HepG2 (cell line): ENCODE measurements around the gene MAFB. TPM values are rescaled to one million over a fixed set of nuclear protein-coding genes. Genes with fewer than 3 reads are reported as not detected.
A peak's percentile ranks its signal among the peaks of the same experiment; 100 is the strongest.

Source experiments
- CSRNP2 ChIP-seq: sonication (generic); formaldehyde crosslinking; conservative IDR thresholded peaks from 2 replicates; pipeline ENCODE4 v1.8.0; 2022; ENCODE audit warnings: low read depth, missing genetic modification reagents
- HOXA3 ChIP-seq: sonication (generic); formaldehyde crosslinking; IDR thresholded peaks from 2 replicates; pipeline ENCODE4 v1.5.0; 2020; ENCODE audit warnings: missing genetic modification reagents
- IKZF5 ChIP-seq: IDR thresholded peaks from 2 replicates; pipeline ENCODE4 v1.6.1; 2018; ENCODE audit warnings: missing genetic modification reagents, mild to moderate bottlenecking, missing compliant biosample characterization
- IRF9 ChIP-seq: sonication (generic); formaldehyde crosslinking; IDR thresholded peaks from 2 replicates; pipeline ENCODE4 v1.8.0; 2022; ENCODE audit warnings: missing genetic modification reagents, mild to moderate bottlenecking, borderline replicate concordance
- MTF1 ChIP-seq: sonication (generic); formaldehyde crosslinking; IDR thresholded peaks from 2 replicates; pipeline ENCODE4 v1.5.0; 2020; ENCODE audit warnings: missing genetic modification reagents
- NCOA1 ChIP-seq: sonication (generic); formaldehyde crosslinking; IDR thresholded peaks from 2 replicates; pipeline ENCODE4 v1.9.0; 2021; ENCODE audit warnings: missing genetic modification reagents
- RXRB ChIP-seq: IDR thresholded peaks from 2 replicates; pipeline ENCODE4 v1.6.1; 2016; ENCODE audit warnings: borderline replicate concordance, missing genetic modification reagents, missing compliant biosample characterization
- SMAD9 ChIP-seq: sonication (generic); formaldehyde crosslinking; IDR thresholded peaks from 2 replicates; pipeline ENCODE4 v1.5.1; 2020; ENCODE audit warnings: mild to moderate bottlenecking, missing genetic modification reagents
- TP53 ChIP-seq: sonication (generic); formaldehyde crosslinking; conservative IDR thresholded peaks from 2 replicates; pipeline ENCODE4 v1.4.0; 2020; ENCODE audit warnings: missing genetic modification reagents
- U2AF2 ChIP-seq: fragments of 200-400 bp; formaldehyde crosslinking; IDR thresholded peaks from 2 replicates; pipeline ENCODE4 v1.6.1; 2017; ENCODE audit warnings: low read depth, mild to moderate bottlenecking, low read length
- ZBTB1 ChIP-seq: sonication (generic); formaldehyde crosslinking; IDR thresholded peaks from 2 replicates; pipeline ENCODE4 v1.4.0; 2020; ENCODE audit warnings: missing genetic modification reagents, borderline replicate concordance
- ZBTB49 ChIP-seq: sonication (generic); formaldehyde crosslinking; IDR thresholded peaks from 2 replicates; pipeline ENCODE4 v1.4.0; 2020; ENCODE audit warnings: missing genetic modification reagents, borderline replicate concordance
- ZBTB7B ChIP-seq: sonication (generic); formaldehyde crosslinking; IDR thresholded peaks from 2 replicates; pipeline ENCODE4 v1.4.0; 2020; ENCODE audit warnings: missing genetic modification reagents
- ZNF142 ChIP-seq: sonication (generic); formaldehyde crosslinking; IDR thresholded peaks from 2 replicates; pipeline ENCODE4 v1.4.0; 2020; ENCODE audit warnings: missing genetic modification reagents
- ZNF34 ChIP-seq: sonication (generic); formaldehyde crosslinking; IDR thresholded peaks from 2 replicates; pipeline ENCODE4 v1.4.0; 2020; ENCODE audit warnings: mild to moderate bottlenecking, missing genetic modification reagents, borderline replicate concordance
- ZNF713 ChIP-seq: sonication (generic); formaldehyde crosslinking; IDR thresholded peaks from 2 replicates; pipeline ENCODE4 v1.4.0; 2020; ENCODE audit warnings: mild to moderate bottlenecking, missing genetic modification reagents
- ZNF761 ChIP-seq: sonication (generic); formaldehyde crosslinking; conservative IDR thresholded peaks from 2 replicates; pipeline ENCODE4 v1.4.0; 2020; ENCODE audit warnings: mild to moderate bottlenecking, missing genetic modification reagents
- polyA plus RNA-seq, 8 experiments: library from polyadenylated mRNA; depleted of rRNA in 3 of 8; stranded (reverse) in 7 of 8; unstranded in 1 of 8; fragments of >200 nt; fragmentation: Illumina TruSeq in 4 of 8; extraction: Trizol in 4 of 8; gene quantifications; 2 replicates each; pipeline versions ENCODE4 v1.2.1 to v1.2.3, GENCODE V29; 2011 to 2016; ENCODE audit warnings: low read depth in 4 of 8, missing spikeins in 1 of 8, mixed read lengths in 1 of 8; ENCODE audit not compliant: insufficient read depth in 1 of 8
- total RNA-seq, 5 experiments: library from RNA; depleted of rRNA; stranded (reverse); fragments of >200 nt; fragmentation: Illumina TruSeq; extraction: Trizol; gene quantifications; 2 replicates each; pipeline ENCODE4 v1.2.3, GENCODE V29; 2016; ENCODE audit warnings: low read depth in 1 of 5

Gene MAFB
- total and polyA plus RNA-seq, 2 of the 13 experiments (the other 11 are each of a cell fraction or from before 2014, with no cell fraction given), result 0.08 to 0.11 TPM

GRCh38 chr20:40668449-40669228 is 20.4 kb downstream of the MAFB start (continued):
- TF ChIP-seq RXRB (CRISPR knock-in tag) (peak; percentile 89), ZBTB1 (CRISPR knock-in tag) (no peak), CSRNP2 (no peak), ZNF761 (CRISPR knock-in tag) (no peak), IRF9 (CRISPR knock-in tag) (peak; percentile 80; the same call in 1 of the 2 replicates), HOXA3 (peak; percentile 85), NCOA1 (no peak), IKZF5 (CRISPR knock-in tag) (peak; percentile 93), ZNF713 (CRISPR knock-in tag) (peak; percentile 75; the same call in 1 of the 2 replicates), ZBTB49 (CRISPR knock-in tag) (no peak; the same call in 1 of the 2 replicates), U2AF2 (no peak), ZBTB7B (CRISPR knock-in tag) (peak; percentile 82; the same call in 1 of the 2 replicates), TP53 (no peak), ZNF142 (no peak; the same call in 1 of the 2 replicates), MTF1 (no peak), ZNF34 (CRISPR knock-in tag) (no peak), SMAD9 (CRISPR knock-in tag) (no peak)
